ENCODE data around the gene TAS1R3. TPM values are rescaled to one million over a fixed set of nuclear protein-coding genes. Genes with fewer than 3 reads are reported as not detected.

Gene TAS1R3
- polyA plus RNA-seq, 3 donors from 2014 or later: 0.08 TPM; not detected in 2

GRCh38 chr1:1318131-1318652 is 12.9 kb upstream of the TAS1R3 start:
- no peak overlapping the region for H3K27ac Mint-ChIP-seq
- no peak overlapping the region for H3K4me3 Mint-ChIP-seq
- no peak for DNase-seq
- peaks cover 16 to 20% of the 10 kb centered on the region in 2 donors for H3K4me1 Mint-ChIP-seq
- H3K36me3 Mint-ChIP-seq: peaks cover 0 to 4% (median 0%) of the 10 kb centered on the region in 3 donors
- no peaks in the 10 kb centered on the region for H3K9me3 Mint-ChIP-seq
- H3K27me3 Mint-ChIP-seq (ENCODE audit: low read depth in 3 of 3): peaks cover 0 to 2% (median 0%) of the 10 kb centered on the region in 3 donors

GRCh38 chr1:1318777-1319645 is 12.1 kb upstream of the TAS1R3 start:
- Mint-ChIP-seq H3K9me3 (no peaks in the 10 kb centered on the region), H3K27ac (peak overlapping the region in 1 of 6 donors; percentile 34), H3K27me3 (ENCODE audit: low read depth in 3 of 3) (peaks cover 0 to 2% (median 2%) of the 10 kb centered on the region in 3 donors), H3K4me1 (peaks cover 21 to 27% of the 10 kb centered on the region in 2 donors), H3K4me3 (peak overlapping the region in 1 of 5 donors; percentile 21), H3K36me3 (peaks cover 0 to 4% (median 0%) of the 10 kb centered on the region in 3 donors)
- DNase-seq: no peak

GRCh38 chr1:1319646-1319941 is 11.5 kb upstream of the TAS1R3 start:
- H3K9me3 Mint-ChIP-seq: no peaks in the 10 kb centered on the region
- H3K27ac Mint-ChIP-seq: peak overlapping the region in 1 of 6 donors; percentile 34
- peaks cover 0 to 4% (median 0%) of the 10 kb centered on the region in 3 donors for H3K36me3 Mint-ChIP-seq
- H3K4me1 Mint-ChIP-seq: peaks cover 21 to 27% of the 10 kb centered on the region in 2 donors
- peak overlapping the region in 1 of 5 donors; percentile 21 for H3K4me3 Mint-ChIP-seq
- peaks cover 1 to 4% (median 2%) of the 10 kb centered on the region in 3 donors for H3K27me3 Mint-ChIP-seq (ENCODE audit: low read depth in 3 of 3)
- no peak for DNase-seq

GRCh38 chr1:1320666-1321448 is 10.2 kb upstream of the TAS1R3 start:
- Mint-ChIP-seq H3K4me3 (peak overlapping the region in 1 of 5 donors; percentile 9), H3K36me3 (peaks cover 0 to 4% (median 0%) of the 10 kb centered on the region in 3 donors), H3K27ac (no peak overlapping the region), H3K4me1 (peaks cover 26 to 27% of the 10 kb centered on the region in 2 donors), H3K27me3 (ENCODE audit: low read depth in 3 of 3) (peaks cover 1 to 4% (median 2%) of the 10 kb centered on the region in 3 donors), H3K9me3 (no peaks in the 10 kb centered on the region)
- no peak for DNase-seq

- Mint-ChIP-seq H3K27ac (no peak overlapping the region), H3K27me3 (ENCODE audit: low read depth in 3 of 3) (peaks cover 1 to 4% (median 2%) of the 10 kb centered on the region in 3 donors), H3K9me3 (no peaks in the 10 kb centered on the region), H3K36me3 (peaks cover 0 to 4% (median 0%) of the 10 kb centered on the region in 3 donors), H3K4me1 (peaks cover 27 to 31% of the 10 kb centered on the region in 2 donors), H3K4me3 (peak overlapping the region in 1 of 5 donors; percentile 9)
- no peak for DNase-seq
Measured at GRCh38 chr1:1321477-1321876, 9.6 kb upstream of the TAS1R3 start.

- Mint-ChIP-seq H3K27me3 (ENCODE audit: low read depth in 3 of 3) (peaks cover 1 to 4% (median 2%) of the 10 kb centered on the region in 3 donors), H3K27ac (peak overlapping the region in 4 of 6 donors; percentile 50 to 78 (median 56)), H3K9me3 (no peaks in the 10 kb centered on the region), H3K4me3 (peak overlapping the region; percentile 42 to 85 (median 72)), H3K36me3 (peaks cover 0 to under 1% (median 0%) of the 10 kb centered on the region in 3 donors), H3K4me1 (peaks cover 27 to 31% of the 10 kb centered on the region in 2 donors)
- DNase-seq: no peak
Measured at GRCh38 chr1:1322418-1322817, 8.7 kb upstream of the TAS1R3 start.

- Mint-ChIP-seq H3K4me1 (peaks cover 27 to 31% of the 10 kb centered on the region in 2 donors), H3K27ac (peak overlapping the region in 4 of 6 donors; percentile 78 to 92 (median 82)), H3K9me3 (no peaks in the 10 kb centered on the region), H3K36me3 (no peaks in the 10 kb centered on the region), H3K27me3 (ENCODE audit: low read depth in 3 of 3) (peaks cover 1 to 4% (median 2%) of the 10 kb centered on the region in 3 donors), H3K4me3 (peak overlapping the region; percentile 85 to 97 (median 92))
- DNase-seq: no peak
Measured at GRCh38 chr1:1322952-1323351, 8.1 kb upstream of the TAS1R3 start.

- peak overlapping the region in 2 of 6 donors; percentile 78 to 87 for H3K27ac Mint-ChIP-seq
- H3K27me3 Mint-ChIP-seq (ENCODE audit: low read depth in 3 of 3): peaks cover 1 to 4% (median 2%) of the 10 kb centered on the region in 3 donors
Measured at GRCh38 chr1:1324084-1324523, 7.0 kb upstream of the TAS1R3 start.

GRCh38 chr1:1324524-1325287 is 6.4 kb upstream of the TAS1R3 start, which contains the start of the genes CPTP and INTS11:
CPTP (plus strand) TSS chr1:1324802; CDS start chr1:1326911, 2,109 bp downstream.
INTS11 (minus strand) TSS chr1:1324660; CDS start chr1:1324608, 52 bp downstream.
- peak; percentile 95 to 96 (median 96) for DNase-seq
- Mint-ChIP-seq H3K36me3 (no peaks in the 10 kb centered on the region), H3K9me3 (no peaks in the 10 kb centered on the region), H3K27ac (peak within 1 kb of the TSS; percentile 76 to 94 (median 88)), H3K27me3 (ENCODE audit: low read depth in 3 of 3) (peaks cover 1 to 4% (median 3%) of the 10 kb centered on the region in 3 donors), H3K4me3 (peak within 1 kb of the TSS; percentile 85 to 97 (median 92)), H3K4me1 (peaks cover 22 to 29% of the 10 kb centered on the region in 2 donors)

More at GRCh38 chr1:1324084-1324523, 7.0 kb upstream of the TAS1R3 start:
- H3K36me3 Mint-ChIP-seq: no peaks in the 10 kb centered on the region
- peaks cover 27 to 31% of the 10 kb centered on the region in 2 donors for H3K4me1 Mint-ChIP-seq
- DNase-seq: no peak
- no peaks in the 10 kb centered on the region for H3K9me3 Mint-ChIP-seq
- peak overlapping the region; percentile 13 to 87 (median 78) for H3K4me3 Mint-ChIP-seq

- no peaks in the 10 kb centered on the region for H3K9me3 Mint-ChIP-seq
- peak overlapping the region; percentile 58 to 75 (median 72) for H3K4me3 Mint-ChIP-seq
- peak overlapping the region in 3 of 6 donors; percentile 55 to 65 (median 61) for H3K27ac Mint-ChIP-seq
- peaks cover 20 to 26% of the 10 kb centered on the region in 2 donors for H3K4me1 Mint-ChIP-seq
- H3K27me3 Mint-ChIP-seq (ENCODE audit: low read depth in 3 of 3): peaks cover 1 to 5% (median 4%) of the 10 kb centered on the region in 3 donors
- H3K36me3 Mint-ChIP-seq: no peaks in the 10 kb centered on the region
- DNase-seq: no peak
Measured at GRCh38 chr1:1325288-1326074, 5.6 kb upstream of the TAS1R3 start.

- Mint-ChIP-seq H3K9me3 (no peaks in the 10 kb centered on the region), H3K4me3 (peak overlapping the region; percentile 20 to 59 (median 47)), H3K27me3 (ENCODE audit: low read depth in 3 of 3) (peaks cover 1 to 5% (median 4%) of the 10 kb centered on the region in 3 donors), H3K27ac (no peak overlapping the region), H3K36me3 (no peaks in the 10 kb centered on the region), H3K4me1 (peaks cover 20 to 26% of the 10 kb centered on the region in 2 donors)
- DNase-seq: no peak
Measured at GRCh38 chr1:1326075-1326605, 4.9 kb upstream of the TAS1R3 start.

- no peaks in the 10 kb centered on the region for H3K36me3 Mint-ChIP-seq
- H3K4me3 Mint-ChIP-seq: peak overlapping the region in 1 of 5 donors; percentile 39
- no peak for DNase-seq
- no peaks in the 10 kb centered on the region for H3K9me3 Mint-ChIP-seq
- peaks cover 16 to 19% of the 10 kb centered on the region in 2 donors for H3K4me1 Mint-ChIP-seq
- peaks cover 1 to 5% (median 4%) of the 10 kb centered on the region in 3 donors for H3K27me3 Mint-ChIP-seq (ENCODE audit: low read depth in 3 of 3)
- H3K27ac Mint-ChIP-seq: no peak overlapping the region
Measured at GRCh38 chr1:1327291-1327690, 3.8 kb upstream of the TAS1R3 start.
